MM.1S (cell line): ENCODE data around the gene POP7.

ENCODE experiments used
- CTCF ChIP-seq: fragments of 300-600 bp; sonication (generic); IDR thresholded peaks from 2 replicates; pipeline ENCODE4 v1.5.1; 2016; ENCODE audit warnings: antibody characterized with exemption, low read length, mixed read lengths
- EZH2 ChIP-seq: fragments of 300-600 bp; sonication (generic); optimal IDR thresholded peaks from 2 replicates; pipeline ENCODE3; 2017; ENCODE audit warnings: low read depth, mild to moderate bottlenecking, antibody characterized with exemption, low read length, mixed read lengths
- EZH2phosphoT487 ChIP-seq: fragments of 300-600 bp; sonication (generic); IDR thresholded peaks from 2 replicates; pipeline ENCODE4 v1.6.1; 2018; ENCODE audit warnings: antibody characterized with exemption, low read length

- TF ChIP-seq CTCF (no peak), EZH2 (no peak), EZH2phosphoT487 (no peak)
Measured at GRCh38 chr7:100720279-100720670, 14.4 kb downstream of the POP7 start, which contains the start of gene EPO.
